ENCODE measurements around the gene COL1A1.

COL1A1 gene

DNA sequence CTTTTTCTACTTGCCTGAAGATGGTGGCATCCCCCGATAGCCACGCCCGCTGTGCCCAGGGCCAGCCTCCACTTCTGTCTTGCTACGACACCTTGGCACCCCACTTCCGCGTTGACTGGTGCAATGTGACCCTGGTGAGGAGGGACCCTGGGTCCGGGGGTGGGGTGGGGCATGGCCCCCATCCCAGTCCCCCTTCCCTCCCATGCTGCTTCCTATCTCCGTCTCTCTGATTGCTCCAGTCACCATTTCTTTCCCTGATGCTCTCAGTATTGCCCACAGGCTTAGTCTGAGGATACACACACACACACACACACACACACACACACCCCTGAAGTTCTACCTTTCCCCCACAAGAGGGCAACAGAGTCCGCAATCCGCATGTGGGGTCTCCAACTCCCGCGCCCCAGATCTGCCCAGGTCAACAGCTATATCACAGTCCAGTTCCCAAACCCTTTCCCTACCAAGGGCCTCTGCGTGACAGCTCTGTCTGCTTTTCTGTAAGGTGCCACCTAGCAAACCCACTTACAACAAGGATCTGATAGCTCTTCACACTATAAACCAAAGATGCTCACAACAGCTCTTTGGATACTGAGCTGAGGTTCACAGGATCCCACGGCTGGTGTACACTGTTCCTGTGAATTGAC, 32.2 kb downstream of the COL1A1 start:
- Mint-ChIP-seq H3K36me3 (ENCODE audit: low read depth) (no peaks in the 10 kb centered on the region), H3K27me3 (no peaks in the 10 kb centered on the region), H3K4me3 (peak overlapping the region; percentile 30), H3K27ac (peak overlapping the region; percentile 3), H3K4me1 (ENCODE audit: low read depth) (peaks cover 13% of the 10 kb centered on the region), H3K9me3 (no peaks in the 10 kb centered on the region)
- DNase-seq, result peak; percentile 78

DNA sequence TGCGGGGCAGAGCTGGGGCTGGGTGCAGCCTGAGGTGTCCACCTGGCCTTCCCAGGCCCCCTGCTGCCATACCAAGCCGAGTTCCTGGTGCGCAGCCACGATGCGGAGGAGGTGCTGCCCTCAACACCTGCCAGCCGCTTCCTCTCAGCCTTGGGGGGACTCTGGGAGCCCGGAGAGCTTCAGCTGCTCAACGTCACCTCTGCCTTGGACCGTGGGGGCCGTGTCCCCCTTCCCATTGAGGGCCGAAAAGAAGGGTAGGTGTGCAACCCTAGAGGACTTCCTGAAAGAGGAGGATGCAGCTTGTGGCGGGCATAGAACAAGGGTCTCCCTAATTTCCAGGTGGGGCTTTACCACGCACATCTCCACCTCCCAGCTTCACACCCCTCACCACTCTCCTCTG, 33.1 kb downstream of the COL1A1 start:
- Mint-ChIP-seq H3K4me3 (no peak overlapping the region), H3K27ac (no peak overlapping the region), H3K9me3 (no peaks in the 10 kb centered on the region), H3K36me3 (ENCODE audit: low read depth) (no peaks in the 10 kb centered on the region), H3K27me3 (no peaks in the 10 kb centered on the region), H3K4me1 (ENCODE audit: low read depth) (peaks cover 22% of the 10 kb centered on the region)
- DNase-seq, result no peak

DNA sequence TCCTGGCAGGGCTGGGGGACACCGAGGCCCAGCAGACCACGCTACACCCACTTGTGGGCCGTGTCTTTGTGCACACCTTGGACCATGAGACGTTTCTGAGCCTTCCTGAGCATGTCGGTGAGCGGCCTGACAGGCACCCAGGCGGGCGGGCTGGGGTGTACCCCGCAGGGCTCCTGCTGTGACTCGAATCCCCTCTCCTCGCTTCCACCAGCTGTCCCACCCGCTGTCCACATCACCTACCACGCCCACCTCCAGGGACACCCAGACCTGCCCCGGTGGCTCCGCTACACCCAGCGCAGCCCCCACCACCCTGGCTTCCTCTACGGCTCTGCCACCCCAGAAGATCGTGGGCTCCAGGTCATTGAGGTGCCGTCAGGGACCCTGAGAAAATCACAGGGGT, 34.1 kb downstream of the COL1A1 start:
- no peaks in the 10 kb centered on the region for H3K36me3 Mint-ChIP-seq (ENCODE audit: low read depth)
- no peaks in the 10 kb centered on the region for H3K27me3 Mint-ChIP-seq
- H3K27ac Mint-ChIP-seq, result no peak overlapping the region
- H3K4me1 Mint-ChIP-seq (ENCODE audit: low read depth), result peaks cover 25% of the 10 kb centered on the region
- no peaks in the 10 kb centered on the region for H3K9me3 Mint-ChIP-seq
- no peak overlapping the region for H3K4me3 Mint-ChIP-seq
- DNase-seq, result no peak

DNA sequence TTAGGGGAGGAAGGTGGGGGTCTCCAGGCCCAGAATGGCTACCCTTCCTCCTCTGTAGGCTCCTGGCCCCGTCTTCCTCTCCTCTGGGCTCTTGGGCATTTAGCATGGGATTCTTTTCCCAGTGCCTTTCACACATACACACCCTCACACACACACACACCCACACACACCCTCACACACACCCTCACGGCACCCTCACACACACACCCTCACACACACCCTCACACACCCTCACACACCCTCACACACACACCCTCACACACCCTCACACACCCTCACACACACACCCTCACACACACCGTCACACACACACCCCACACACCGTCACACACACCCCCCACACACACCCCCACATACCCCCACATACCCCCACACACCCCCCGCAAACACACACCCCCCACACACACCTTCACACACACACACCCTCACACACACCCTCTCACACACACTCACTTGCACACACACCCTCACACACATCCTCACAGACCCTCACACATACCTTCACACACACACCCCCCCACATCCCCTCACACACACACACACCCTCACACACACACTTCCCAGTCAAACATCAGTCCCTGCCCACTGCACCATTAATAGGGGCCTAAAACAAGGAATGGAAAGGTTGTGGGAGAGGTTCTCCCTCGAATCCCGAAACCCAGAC, 34.8 kb downstream of the COL1A1 start:
- H3K9me3 Mint-ChIP-seq, result no peaks in the 10 kb centered on the region
- H3K4me1 Mint-ChIP-seq (ENCODE audit: low read depth), result peaks cover 33% of the 10 kb centered on the region
- H3K27me3 Mint-ChIP-seq, result no peaks in the 10 kb centered on the region
- no peaks in the 10 kb centered on the region for H3K36me3 Mint-ChIP-seq (ENCODE audit: low read depth)
- H3K4me3 Mint-ChIP-seq, result no peak overlapping the region
- DNase-seq, result no peak
- no peak overlapping the region for H3K27ac Mint-ChIP-seq

DNA sequence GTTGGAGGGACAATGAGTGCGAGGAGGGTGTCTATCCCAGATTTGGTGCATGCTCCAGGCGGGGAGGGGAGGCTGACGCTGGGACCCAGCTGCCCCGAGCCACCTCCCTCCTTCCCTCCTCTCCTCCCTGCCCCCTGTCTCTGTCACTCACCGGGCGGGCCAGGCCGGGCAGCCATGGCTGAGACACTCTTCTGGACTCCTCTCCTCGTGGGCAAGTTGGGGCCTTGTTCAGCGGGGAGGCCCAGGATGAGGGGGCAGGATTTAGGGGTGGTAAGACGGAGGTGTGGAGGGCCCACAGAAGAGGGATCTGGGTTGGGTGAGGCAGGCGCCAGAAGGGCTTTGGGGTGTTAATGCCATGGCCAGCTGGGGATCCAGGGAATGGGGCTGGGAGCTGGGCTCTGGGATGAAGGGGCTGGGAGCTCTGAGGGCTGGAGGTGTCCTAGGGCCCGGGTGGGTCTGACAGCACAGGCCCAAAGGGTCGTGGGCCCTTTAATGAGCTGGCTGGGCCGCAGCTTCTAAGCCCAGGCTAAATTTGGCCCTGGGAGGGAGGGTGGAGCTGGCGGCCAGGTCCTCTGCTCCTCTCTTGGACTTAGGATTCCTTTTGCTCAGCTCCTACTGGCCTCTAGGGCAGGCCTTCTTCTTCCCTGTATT, 35.4 kb downstream of the COL1A1 start, which contains the start of gene SGCA:
TSS of gene SGCA (plus strand) at position 139 of the 651 bp plus-strand sequence. CDS start at position 175, 36 bp downstream.
- Mint-ChIP-seq H3K4me3 (no peak within 1 kb of the TSS), H3K4me1 (ENCODE audit: low read depth) (peaks cover 36% of the 10 kb centered on the region), H3K27ac (peak within 1 kb of the TSS; percentile 26)

DNA sequence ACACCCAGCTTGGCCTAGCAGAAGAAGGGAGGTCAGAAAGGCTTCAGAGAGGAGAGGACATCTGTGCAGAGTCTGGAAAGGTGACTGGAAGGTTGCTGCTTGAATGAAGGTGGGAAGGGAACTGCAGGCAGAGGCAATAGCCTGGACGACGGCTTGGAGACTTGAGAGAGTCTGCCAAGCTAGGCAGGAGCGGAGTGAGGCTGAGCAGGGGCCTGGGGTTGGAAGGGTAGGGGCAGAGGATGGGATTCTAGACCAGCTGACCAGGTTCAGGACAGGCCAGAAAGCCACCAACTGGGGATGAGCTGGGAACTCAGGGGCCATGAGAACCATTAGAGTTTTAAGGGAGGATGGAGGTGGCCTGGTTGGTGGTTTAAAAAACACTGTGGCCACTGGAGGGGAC, 36.0 kb downstream of the COL1A1 start:
- Mint-ChIP-seq H3K27ac (peak overlapping the region; percentile 26), H3K36me3 (ENCODE audit: low read depth) (no peaks in the 10 kb centered on the region), H3K27me3 (no peaks in the 10 kb centered on the region), H3K9me3 (no peaks in the 10 kb centered on the region), H3K4me3 (no peak overlapping the region), H3K4me1 (ENCODE audit: low read depth) (peaks cover 39% of the 10 kb centered on the region)
- DNase-seq, result no peak

More for the DNA sequence above, 35.4 kb downstream of the COL1A1 start, which contains the start of gene SGCA:
- no peaks in the 10 kb centered on the region for H3K36me3 Mint-ChIP-seq (ENCODE audit: low read depth)
- DNase-seq, result no peak
- H3K9me3 Mint-ChIP-seq, result no peaks in the 10 kb centered on the region
- H3K27me3 Mint-ChIP-seq, result no peaks in the 10 kb centered on the region

DNA sequence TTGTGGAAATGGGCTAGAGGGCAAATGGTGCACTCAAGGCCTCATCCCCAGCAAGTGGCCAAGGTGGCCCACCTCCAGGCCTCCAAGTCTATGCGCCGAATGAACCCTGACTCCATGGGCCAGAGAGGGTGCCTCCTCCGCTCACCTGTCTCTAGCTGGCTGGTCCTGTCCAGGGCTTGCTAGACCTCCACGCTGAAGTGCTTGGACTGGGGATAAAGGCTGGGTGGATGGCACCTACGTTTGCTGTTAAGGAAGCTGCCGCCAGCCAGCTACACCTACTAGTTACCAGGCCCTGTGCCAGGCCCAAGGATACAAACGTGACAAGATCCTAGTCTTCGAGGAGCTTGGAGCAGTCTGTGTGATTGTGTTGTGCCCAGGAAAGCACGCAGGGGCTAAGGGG, 36.4 kb downstream of the COL1A1 start:
- Mint-ChIP-seq H3K4me3 (no peak overlapping the region), H3K36me3 (ENCODE audit: low read depth) (no peaks in the 10 kb centered on the region), H3K27ac (peak overlapping the region; percentile 26), H3K4me1 (ENCODE audit: low read depth) (peaks cover 39% of the 10 kb centered on the region), H3K9me3 (no peaks in the 10 kb centered on the region), H3K27me3 (no peaks in the 10 kb centered on the region)
- no peak for DNase-seq

DNA sequence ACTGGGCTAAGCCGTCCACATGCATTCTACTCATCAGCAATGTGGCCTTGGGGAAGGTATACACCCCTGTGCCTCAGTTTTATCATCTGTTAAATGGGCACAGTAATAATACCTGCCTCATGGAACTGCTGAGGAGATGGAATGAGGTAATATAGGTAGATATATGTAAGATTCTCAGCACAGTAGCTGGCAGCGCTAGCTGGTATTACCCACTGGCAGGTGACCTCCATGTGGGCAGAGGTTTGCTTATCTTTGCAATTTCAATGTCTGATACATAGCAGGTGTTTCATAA, 36.8 kb downstream of the COL1A1 start:
- no peaks in the 10 kb centered on the region for H3K9me3 Mint-ChIP-seq
- peaks cover 39% of the 10 kb centered on the region for H3K4me1 Mint-ChIP-seq (ENCODE audit: low read depth)
- H3K4me3 Mint-ChIP-seq, result no peak overlapping the region
- H3K27me3 Mint-ChIP-seq, result no peaks in the 10 kb centered on the region
- no peak for DNase-seq
- no peak overlapping the region for H3K27ac Mint-ChIP-seq
- H3K36me3 Mint-ChIP-seq (ENCODE audit: low read depth), result no peaks in the 10 kb centered on the region

DNA sequence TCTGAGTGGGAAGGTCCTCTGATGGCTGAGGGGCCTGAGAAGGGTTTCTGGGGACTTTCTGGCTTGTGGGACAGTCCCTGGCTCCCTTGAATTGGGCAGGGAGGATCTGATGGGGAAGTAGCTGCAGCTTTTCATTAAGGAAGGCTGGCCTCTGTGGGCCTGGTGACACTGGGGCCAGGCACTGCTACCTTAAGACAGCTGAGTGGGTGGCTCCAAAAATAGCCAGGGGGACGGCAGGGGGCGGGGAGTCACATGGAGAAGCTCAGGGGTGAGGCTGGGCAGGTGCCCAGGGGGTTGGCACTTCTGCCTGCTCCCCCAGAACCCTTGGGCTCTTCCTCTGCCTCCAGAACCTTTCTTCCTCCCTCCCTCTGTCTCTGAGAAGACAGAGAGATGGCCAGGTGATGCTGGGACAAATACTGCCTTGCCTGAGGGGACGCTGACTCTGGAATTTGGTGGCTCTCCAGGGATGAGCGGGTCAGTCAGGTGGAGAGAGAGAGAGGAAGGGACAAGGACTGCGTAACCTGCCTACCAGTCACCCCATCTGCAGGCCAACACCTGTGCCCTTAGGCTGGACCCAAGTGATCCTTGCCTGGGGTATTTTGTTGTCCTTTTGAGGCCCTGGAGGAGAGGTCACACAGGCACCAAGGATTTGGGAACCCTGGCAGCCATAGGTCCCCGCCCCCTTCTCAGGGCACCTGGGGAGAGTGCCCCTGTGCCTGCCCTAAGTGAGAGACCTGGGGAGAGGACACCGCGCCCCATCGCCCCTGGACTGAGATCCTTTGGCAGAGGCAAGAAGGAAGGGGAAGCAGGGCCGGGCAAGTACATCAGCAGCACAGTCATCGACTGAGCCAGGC, 37.4 kb downstream of the COL1A1 start:
- no peaks in the 10 kb centered on the region for H3K36me3 Mint-ChIP-seq (ENCODE audit: low read depth)
- H3K27me3 Mint-ChIP-seq, result no peaks in the 10 kb centered on the region
- no peak overlapping the region for H3K4me3 Mint-ChIP-seq
- H3K27ac Mint-ChIP-seq, result no peak overlapping the region
- H3K4me1 Mint-ChIP-seq (ENCODE audit: low read depth), result peaks cover 35% of the 10 kb centered on the region
- H3K9me3 Mint-ChIP-seq, result no peaks in the 10 kb centered on the region
- DNase-seq, result no peak

DNA sequence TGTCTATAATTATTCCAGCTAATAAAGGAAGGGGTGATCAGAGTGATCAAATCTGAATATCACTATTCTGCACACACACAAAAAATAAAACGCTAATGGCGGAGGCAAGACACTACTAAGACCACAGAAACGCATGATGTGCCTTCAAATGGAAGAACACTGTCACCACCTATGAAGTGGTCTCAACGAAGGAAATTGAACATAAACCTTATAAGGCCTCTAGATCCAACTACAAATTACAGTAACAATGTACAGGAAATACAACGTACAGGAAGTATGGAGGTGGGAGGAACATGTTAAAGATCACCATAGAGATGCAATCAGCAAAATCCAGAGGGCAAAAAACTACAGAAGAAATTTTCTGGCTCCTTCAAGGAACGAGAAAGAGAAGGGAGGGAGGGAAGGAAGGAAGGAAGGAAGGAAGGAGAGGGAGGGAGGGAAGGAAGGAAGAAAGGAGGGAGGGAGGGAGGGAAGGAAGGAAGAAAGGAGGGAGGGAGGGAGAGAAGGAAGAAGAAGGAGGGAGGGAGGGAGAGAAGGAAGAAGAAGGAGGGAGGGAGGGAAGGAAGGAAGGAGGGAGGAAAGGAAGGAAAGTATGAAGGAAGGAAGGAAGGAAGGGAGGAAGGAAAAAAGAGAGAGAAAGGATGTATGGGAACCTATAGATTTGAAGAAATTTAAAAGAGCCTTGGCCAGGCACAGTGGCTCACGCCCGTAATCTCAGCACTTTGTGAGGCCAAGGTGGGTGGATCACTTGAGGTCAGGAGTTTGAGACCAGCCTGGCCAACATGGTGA, 38.8 kb downstream of the COL1A1 start:
- no peak for DNase-seq
- Mint-ChIP-seq H3K9me3 (no peaks in the 10 kb centered on the region), H3K27me3 (no peaks in the 10 kb centered on the region), H3K4me3 (no peak overlapping the region), H3K4me1 (ENCODE audit: low read depth) (peaks cover 39% of the 10 kb centered on the region), H3K27ac (peak overlapping the region; percentile 93), H3K36me3 (ENCODE audit: low read depth) (no peaks in the 10 kb centered on the region)

DNA sequence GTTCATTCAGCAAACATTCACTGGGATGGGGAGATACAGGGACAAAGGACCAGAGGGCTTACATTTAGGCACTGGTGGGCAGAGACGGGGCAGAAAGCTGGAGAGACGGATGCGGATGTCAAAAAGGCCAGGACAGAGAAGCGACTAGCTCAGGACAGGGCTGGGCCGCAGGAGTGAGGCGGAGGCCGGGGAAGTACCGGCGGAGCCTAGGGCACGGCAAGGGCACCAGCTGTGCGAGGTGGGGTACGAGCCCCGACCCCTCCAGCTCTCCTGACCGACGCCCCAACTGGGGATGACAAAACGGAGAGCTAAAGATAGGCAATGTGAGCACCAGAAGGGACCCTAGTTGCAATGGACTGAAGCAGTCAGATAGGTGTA, 39.5 kb downstream of the COL1A1 start:
- DNase-seq, result no peak
- H3K4me3 Mint-ChIP-seq, result peak overlapping the region; percentile 75
- peak overlapping the region; percentile 93 for H3K27ac Mint-ChIP-seq
- peaks cover 39% of the 10 kb centered on the region for H3K4me1 Mint-ChIP-seq (ENCODE audit: low read depth)
- no peaks in the 10 kb centered on the region for H3K27me3 Mint-ChIP-seq
- H3K36me3 Mint-ChIP-seq (ENCODE audit: low read depth), result no peaks in the 10 kb centered on the region
- H3K9me3 Mint-ChIP-seq, result no peaks in the 10 kb centered on the region

DNA sequence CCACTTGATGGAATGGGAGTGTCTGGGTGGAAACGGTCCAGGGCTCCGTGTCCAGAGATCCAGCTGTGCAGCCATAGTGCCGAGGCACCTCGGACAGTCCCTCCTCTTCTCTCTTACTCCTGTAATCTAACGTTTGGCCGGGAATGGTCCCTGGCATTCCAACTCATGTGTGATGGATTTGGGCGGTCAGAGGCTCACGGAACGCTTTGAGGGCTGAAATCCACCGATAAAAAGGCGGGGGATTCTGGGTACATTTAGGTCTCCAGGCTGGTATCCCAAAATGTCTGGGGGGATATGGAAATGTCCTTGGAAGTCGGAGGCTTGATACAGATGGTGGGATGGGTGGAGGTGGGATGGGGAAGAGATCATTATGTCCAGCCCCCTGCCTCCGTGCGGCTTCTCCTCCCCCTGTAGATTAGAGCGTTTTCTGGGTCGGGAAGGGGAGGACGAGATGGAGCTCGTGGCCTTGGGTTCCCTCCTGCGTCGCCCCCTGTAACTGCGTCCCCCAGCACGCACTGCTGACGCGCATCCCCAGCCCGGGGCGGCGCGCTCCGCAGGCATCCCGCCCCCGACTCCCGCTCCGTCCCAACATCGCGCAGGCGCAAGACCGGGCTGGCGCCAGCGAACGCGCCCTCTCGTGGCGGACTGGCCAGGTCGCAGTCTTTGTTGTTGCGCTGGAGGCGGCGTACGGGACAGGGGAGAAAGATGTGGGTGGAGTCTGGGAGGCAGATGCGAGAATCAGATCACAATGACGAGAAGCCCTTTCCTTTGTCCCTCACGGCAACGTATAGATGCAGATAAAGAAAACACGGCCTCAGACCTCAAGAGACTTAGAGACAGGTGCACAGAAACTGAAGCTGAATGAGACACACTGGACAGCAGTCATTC, 40.2 kb downstream of the COL1A1 start:
- peak; percentile 98 for DNase-seq
- H3K36me3 Mint-ChIP-seq (ENCODE audit: low read depth), result no peaks in the 10 kb centered on the region
- peak overlapping the region; percentile 93 for H3K27ac Mint-ChIP-seq
- H3K9me3 Mint-ChIP-seq, result no peaks in the 10 kb centered on the region
- H3K27me3 Mint-ChIP-seq, result no peaks in the 10 kb centered on the region
- peaks cover 39% of the 10 kb centered on the region for H3K4me1 Mint-ChIP-seq (ENCODE audit: low read depth)
- H3K4me3 Mint-ChIP-seq, result peak overlapping the region; percentile 75

DNA sequence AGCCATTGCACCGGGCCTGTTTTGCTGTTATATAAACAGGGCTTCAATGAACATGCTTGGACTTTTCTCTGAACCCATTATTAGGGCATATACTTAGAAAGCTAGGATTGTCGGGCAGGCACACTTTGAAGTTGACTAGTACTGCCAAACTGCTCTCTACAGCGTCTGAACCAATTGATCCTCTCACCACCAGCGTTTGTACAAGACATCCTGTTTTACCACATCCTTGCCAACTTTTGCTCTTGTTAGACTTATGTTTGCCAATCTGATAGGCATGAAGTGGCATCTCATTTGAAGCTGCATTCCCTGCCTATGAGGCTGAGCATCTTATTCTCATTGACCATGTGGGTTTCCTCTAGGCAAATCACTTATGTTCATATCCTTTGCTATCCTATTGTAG, 43.5 kb downstream of the COL1A1 start:
- no peak overlapping the region for H3K4me3 Mint-ChIP-seq
- H3K4me1 Mint-ChIP-seq (ENCODE audit: low read depth), result peaks cover 45% of the 10 kb centered on the region
- H3K36me3 Mint-ChIP-seq (ENCODE audit: low read depth), result no peaks in the 10 kb centered on the region
- no peaks in the 10 kb centered on the region for H3K27me3 Mint-ChIP-seq
- no peak overlapping the region for H3K27ac Mint-ChIP-seq
- no peak for DNase-seq
- no peaks in the 10 kb centered on the region for H3K9me3 Mint-ChIP-seq

All from activated T-cell treated with anti-CD3 and anti-CD28 coated beads, Interleukin-2, amount 50 U/mL, for 24 hours (primary cell).